RPMI8226 (cell line): ENCODE results near the gene TTC19.
"Not testable (repeated sequence)": the region's sequence is repeated elsewhere in the genome, so short reads cannot be mapped to it uniquely, and the experiment has no call there.

Experiments used
- DNase-seq: peaks from one replicate; pipeline ENCODE4 v3.0.0-alpha.2; 2015

The TTC19 gene

GRCh38 chr17:16036261-16036660, 36.6 kb downstream of the TTC19 start:
- peak; percentile 4 for DNase-seq

GRCh38 chr17:16037636-16038035, 38.0 kb downstream of the TTC19 start:
- peak; percentile 59 for DNase-seq

GRCh38 chr17:16040710-16041251, 41.2 kb downstream of the TTC19 start:
- DNase-seq = no peak

GRCh38 chr17:16044487-16044886, 44.9 kb downstream of the TTC19 start:
- DNase-seq = no peak

GRCh38 chr17:16046966-16047365, 47.3 kb downstream of the TTC19 start:
- DNase-seq = no peak

GRCh38 chr17:16048811-16049449, 49.3 kb downstream of the TTC19 start:
- no peak for DNase-seq

- no peak for DNase-seq
Measured at GRCh38 chr17:16050844-16051243, 51.2 kb downstream of the TTC19 start.

GRCh38 chr17:16052486-16052885, 52.9 kb downstream of the TTC19 start:
- no peak for DNase-seq

GRCh38 chr17:16055139-16055538, 55.5 kb downstream of the TTC19 start:
- DNase-seq = not testable (repeated sequence)

GRCh38 chr17:16061631-16062030, 62.0 kb downstream of the TTC19 start:
- no peak for DNase-seq

GRCh38 chr17:16066125-16066524, 66.5 kb downstream of the TTC19 start:
- no peak for DNase-seq

GRCh38 chr17:16068323-16068722, 68.7 kb downstream of the TTC19 start:
- DNase-seq = no peak

GRCh38 chr17:16072031-16072430, 72.4 kb downstream of the TTC19 start:
- no peak for DNase-seq

GRCh38 chr17:16073845-16074244, 74.2 kb downstream of the TTC19 start:
- no peak for DNase-seq

GRCh38 chr17:16074423-16074822, 74.8 kb downstream of the TTC19 start:
- DNase-seq = no peak

- no peak for DNase-seq
Measured at GRCh38 chr17:16075949-16076348, 76.3 kb downstream of the TTC19 start.
